ENCODE results near the gene CASQ1. TPM values are rescaled to one million over a fixed set of nuclear protein-coding genes. Genes with fewer than 3 reads are reported as not detected.

Gene CASQ1
- total RNA-seq (2022) (not detected in 2 replicates), Bru-seq, nascent RNA (not detected), BruChase-seq, experiment 1, labeled RNA remaining after a 2-hour chase (percentile 7 among the genes with signal in this experiment), BruChase-seq, experiment 2, labeled RNA remaining after a 6-hour chase (percentile 3 among the genes with signal in this experiment)
- long read RNA-seq, partial matches to known transcripts = 0 of 1 reads
- long read RNA-seq, other reads (novel, unspliced or antisense) = 1 of 1 reads

- H3K9me3 ChIP-seq = no peaks in the 10 kb centered on the region
- intact Hi-C loops (cut with micrococcal nuclease; ENCODE audit: unreplicated experiment) = no loop called here
- Mint-ChIP-seq H3K9me3 (ENCODE audit: unreplicated experiment) (no peaks in the 10 kb centered on the region), H3K4me3 (ENCODE audit: unreplicated experiment) (no peak within 1 kb of the TSS), H3K36me3 (ENCODE audit: insufficient read depth, unreplicated experiment) (no peaks in the 10 kb centered on the region), H3K27me3 (ENCODE audit: insufficient read depth, unreplicated experiment) (no peaks in the 10 kb centered on the region), H3K27ac (ENCODE audit: unreplicated experiment) (no peak within 1 kb of the TSS), H3K4me1 (ENCODE audit: low read depth, unreplicated experiment) (no peaks in the 10 kb centered on the region)
- DNase-seq = no peak
- no peak for TF ChIP-seq CTCF (IDR thresholded peaks at IDR 0.05; ENCODE audit: insufficient read depth in 1 of 2, low read depth in 1 of 2, low read length in 1 of 2, severe bottlenecking in 1 of 2, unreplicated experiment in 1 of 2)
- ChIA-PET POLR2A (no interaction called here), CTCF (interaction anchor here (0.7 to 3.5 kb wide), 5 partner anchors 30 to 102 kb away, joined by 4 to 106 read pairs (median 6); no protein-coding TSS in a partner anchor)
- no peaks in the 10 kb centered on the region for H3K36me3 ChIP-seq (ENCODE audit: control insufficient read depth, insufficient read depth, low read length)
- H3K4me1 ChIP-seq = peaks cover 17% of the 10 kb centered on the region
- H3K27me3 ChIP-seq (replicated peaks; ENCODE audit: control insufficient read depth, insufficient read depth, low read length) = no peaks in the 10 kb centered on the region
- no peak within 1 kb of the TSS for H3K4me3 ChIP-seq (ENCODE audit: low read depth, low read length)
- no TSS peak for BruUV-seq (replicated peaks)
These were observed at the start of gene CASQ1 for GRCh38 chr1:160189649-160190625. Gene CASQ1, plus strand, starts transcription at chr1:160190575. Its CDS starts 177 bp downstream, at chr1:160190752.

GRCh38 chr1:160143695-160144094 lies 46.7 kb upstream of the CASQ1 start:
- intact Hi-C loops (cut with micrococcal nuclease; ENCODE audit: unreplicated experiment) = no loop called here
- BruUV-seq (replicated peaks) = no TSS peak
- peaks cover 7% of the 10 kb centered on the region for H3K27me3 Mint-ChIP-seq (ENCODE audit: insufficient read depth, unreplicated experiment)
- ChIA-PET CTCF (no interaction called here), POLR2A (no interaction called here)
- H3K4me3 Mint-ChIP-seq (ENCODE audit: unreplicated experiment) = no peak overlapping the region
- Histone ChIP-seq H3K36me3 (ENCODE audit: control insufficient read depth, insufficient read depth, low read length) (no peaks in the 10 kb centered on the region), H3K27me3 (replicated peaks; ENCODE audit: control insufficient read depth, insufficient read depth, low read length) (no peaks in the 10 kb centered on the region), H3K4me3 (ENCODE audit: low read depth, low read length) (no peak overlapping the region), H3K4me1 (no peaks in the 10 kb centered on the region), H3K9me3 (no peaks in the 10 kb centered on the region)
- H3K4me1 Mint-ChIP-seq (ENCODE audit: low read depth, unreplicated experiment) = no peaks in the 10 kb centered on the region
- DNase-seq = no peak
- H3K27ac Mint-ChIP-seq (ENCODE audit: unreplicated experiment) = no peak overlapping the region
- H3K9me3 Mint-ChIP-seq (ENCODE audit: unreplicated experiment) = no peaks in the 10 kb centered on the region
- H3K36me3 Mint-ChIP-seq (ENCODE audit: insufficient read depth, unreplicated experiment) = no peaks in the 10 kb centered on the region
- no peak for TF ChIP-seq CTCF (IDR thresholded peaks at IDR 0.05; ENCODE audit: insufficient read depth in 1 of 2, low read depth in 1 of 2, low read length in 1 of 2, severe bottlenecking in 1 of 2, unreplicated experiment in 1 of 2)

GRCh38 chr1:160144921-160145320 lies 45.5 kb upstream of the CASQ1 start:
- Mint-ChIP-seq H3K27ac (ENCODE audit: unreplicated experiment) (no peak overlapping the region), H3K4me1 (ENCODE audit: low read depth, unreplicated experiment) (no peaks in the 10 kb centered on the region)

More at GRCh38 chr1:160144921-160145320, 45.5 kb upstream of the CASQ1 start:
- Mint-ChIP-seq H3K4me3 (ENCODE audit: unreplicated experiment) (no peak overlapping the region), H3K36me3 (ENCODE audit: insufficient read depth, unreplicated experiment) (no peaks in the 10 kb centered on the region), H3K9me3 (ENCODE audit: unreplicated experiment) (no peaks in the 10 kb centered on the region), H3K27me3 (ENCODE audit: insufficient read depth, unreplicated experiment) (peaks cover 7% of the 10 kb centered on the region)
- ChIA-PET CTCF (no interaction called here), POLR2A (no interaction called here)
- intact Hi-C loops (cut with micrococcal nuclease; ENCODE audit: unreplicated experiment) = no loop called here
- no peaks in the 10 kb centered on the region for H3K36me3 ChIP-seq (ENCODE audit: control insufficient read depth, insufficient read depth, low read length)
- no peaks in the 10 kb centered on the region for H3K27me3 ChIP-seq (replicated peaks; ENCODE audit: control insufficient read depth, insufficient read depth, low read length)
- BruUV-seq (replicated peaks) = no TSS peak
- H3K9me3 ChIP-seq = no peaks in the 10 kb centered on the region
- no peak overlapping the region for H3K4me3 ChIP-seq (ENCODE audit: low read depth, low read length)
- no peak for DNase-seq
- no peak for TF ChIP-seq CTCF (IDR thresholded peaks at IDR 0.05; ENCODE audit: insufficient read depth in 1 of 2, low read depth in 1 of 2, low read length in 1 of 2, severe bottlenecking in 1 of 2, unreplicated experiment in 1 of 2)
- H3K4me1 ChIP-seq = no peaks in the 10 kb centered on the region
